Measurements from ENCODE around the gene FHIT.

GRCh38 chr3:59895972-59896371 lies 1355.3 kb downstream of the FHIT start:
- no peak for TF ChIP-seq CTCF (IDR thresholded peaks at IDR 0.05)
- no peak for TF ChIP-seq POLR2A (IDR thresholded peaks at IDR 0.05; ENCODE audit: low read depth)
- no peak for TF ChIP-seq POLR2AphosphoS5 (IDR thresholded peaks at IDR 0.05)
- TF ChIP-seq EP300 (IDR thresholded peaks at IDR 0.05), result no peak

All from esophagus muscularis mucosa (tissue), 4 donors.